Nucleus accumbens (tissue), 56 donors: ENCODE measurements around the gene OR5H14.
"Not testable (repeated sequence)": the region's sequence is repeated elsewhere in the genome, so short reads cannot be mapped to it uniquely, and the experiment has no call there.

Experiments
- DNase-seq, 56 donors: peaks; one replicate each; lab custom pipeline; 2025; lab: John Stamatoyannopoulos, UW

Gene OR5H14

GRCh38 chr3:98147179-98147578 is at the start of gene OR5H14:
Gene OR5H14 (plus strand): TSS chr3:98147479. CDS start chr3:98149386, 1,907 bp downstream.
- no peak for DNase-seq

GRCh38 chr3:98099848-98100247 is 47.4 kb upstream of the OR5H14 start:
- no peak for DNase-seq

- no peak for DNase-seq
Measured at GRCh38 chr3:98108162-98108561, 39.1 kb upstream of the OR5H14 start.

GRCh38 chr3:98109807-98110549 is 37.3 kb upstream of the OR5H14 start:
- no peak for DNase-seq

GRCh38 chr3:98110550-98110908 is 36.8 kb upstream of the OR5H14 start:
- DNase-seq = no peak

- DNase-seq = no peak
Measured at GRCh38 chr3:98114264-98114663, 33.0 kb upstream of the OR5H14 start.

GRCh38 chr3:98115717-98116116 is 31.6 kb upstream of the OR5H14 start:
- DNase-seq = no peak

- DNase-seq = no peak
Measured at GRCh38 chr3:98130421-98130820, 16.9 kb upstream of the OR5H14 start, which contains the start of gene OR5H1. Gene OR5H1 (plus strand): TSS chr3:98130721. CDS start chr3:98132698, 1,977 bp downstream.

- no peak for DNase-seq
Measured at GRCh38 chr3:98136631-98137030, 10.6 kb upstream of the OR5H14 start.

GRCh38 chr3:98137826-98138557 is 9.3 kb upstream of the OR5H14 start:
- DNase-seq = not testable (repeated sequence)

GRCh38 chr3:98140531-98140930 is 6.7 kb upstream of the OR5H14 start:
- no peak for DNase-seq

- no peak for DNase-seq
Measured at GRCh38 chr3:98148751-98149150, 1.5 kb downstream of the OR5H14 start.

GRCh38 chr3:98149456-98149855 is 2.2 kb downstream of the OR5H14 start:
- not testable (repeated sequence) for DNase-seq

- no peak for DNase-seq
Measured at GRCh38 chr3:98151241-98151640, 4.0 kb downstream of the OR5H14 start.

- DNase-seq = no peak
Measured at GRCh38 chr3:98166396-98166795, 19.1 kb downstream of the OR5H14 start, which contains the start of gene OR5H15. Gene OR5H15 (plus strand): TSS chr3:98166696. CDS start chr3:98168700, 2,004 bp downstream.

GRCh38 chr3:98171071-98171470 is 23.8 kb downstream of the OR5H14 start:
- DNase-seq = no peak

GRCh38 chr3:98172621-98173020 is 25.3 kb downstream of the OR5H14 start:
- no peak for DNase-seq

- no peak for DNase-seq
Measured at GRCh38 chr3:98180319-98180890, 33.1 kb downstream of the OR5H14 start.

- no peak for DNase-seq
Measured at GRCh38 chr3:98182196-98182595, 34.9 kb downstream of the OR5H14 start.

- DNase-seq = no peak
Measured at GRCh38 chr3:98185180-98185579, 37.9 kb downstream of the OR5H14 start.

GRCh38 chr3:98188545-98188944 is 41.3 kb downstream of the OR5H14 start:
- no peak for DNase-seq
